GM08714 (cell line): Measurements from ENCODE around the gene SOAT2.

Experiments used
- H3K4me3 ChIP-seq: fragments of 200-500 bp; sonication (Bioruptor generic); 2 replicates; pipeline ENCODE4 v1.5.1; 2014; ENCODE audit warnings: mild to moderate bottlenecking, low read length, inconsistent platforms
- ZNF274 ChIP-seq: IDR thresholded peaks from 2 replicates; pipeline ENCODE4 v1.6.1; 2012; ENCODE audit warnings: mild to moderate bottlenecking, low read depth, low read length

The SOAT2 gene

GRCh38 chr12:53069621-53070410 lies 33.5 kb upstream of the SOAT2 start:
- TF ChIP-seq ZNF274: no peak
- no peak overlapping the region for H3K4me3 ChIP-seq

- H3K4me3 ChIP-seq: no peak overlapping the region
- TF ChIP-seq ZNF274: no peak
These were observed 32.3 kb upstream of the SOAT2 start for GRCh38 chr12:53070877-53071492.

GRCh38 chr12:53071591-53072551 lies 31.4 kb upstream of the SOAT2 start:
- TF ChIP-seq ZNF274: no peak
- no peak overlapping the region for H3K4me3 ChIP-seq

DNA sequence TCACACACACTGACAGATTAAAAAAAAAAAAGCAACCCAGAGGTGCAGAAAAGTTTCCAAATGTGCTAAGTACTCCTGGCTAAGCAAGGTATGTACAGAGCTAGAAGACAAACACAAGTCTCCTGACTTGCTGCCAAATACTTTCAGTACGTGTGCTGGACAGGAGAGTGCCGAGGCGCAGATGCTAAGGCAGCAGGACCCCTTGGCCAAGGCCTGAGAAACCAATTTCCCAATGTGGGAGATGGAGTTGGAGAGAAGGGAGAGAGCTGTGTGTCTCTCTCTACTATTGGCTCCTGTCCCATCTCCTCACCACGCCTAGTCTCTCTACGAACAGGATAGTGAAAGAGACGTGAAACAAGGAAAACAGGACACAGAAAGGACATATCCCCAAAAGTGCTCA lies 29.4 kb upstream of the SOAT2 start:
- H3K4me3 ChIP-seq: no peak overlapping the region
- TF ChIP-seq ZNF274: no peak

DNA sequence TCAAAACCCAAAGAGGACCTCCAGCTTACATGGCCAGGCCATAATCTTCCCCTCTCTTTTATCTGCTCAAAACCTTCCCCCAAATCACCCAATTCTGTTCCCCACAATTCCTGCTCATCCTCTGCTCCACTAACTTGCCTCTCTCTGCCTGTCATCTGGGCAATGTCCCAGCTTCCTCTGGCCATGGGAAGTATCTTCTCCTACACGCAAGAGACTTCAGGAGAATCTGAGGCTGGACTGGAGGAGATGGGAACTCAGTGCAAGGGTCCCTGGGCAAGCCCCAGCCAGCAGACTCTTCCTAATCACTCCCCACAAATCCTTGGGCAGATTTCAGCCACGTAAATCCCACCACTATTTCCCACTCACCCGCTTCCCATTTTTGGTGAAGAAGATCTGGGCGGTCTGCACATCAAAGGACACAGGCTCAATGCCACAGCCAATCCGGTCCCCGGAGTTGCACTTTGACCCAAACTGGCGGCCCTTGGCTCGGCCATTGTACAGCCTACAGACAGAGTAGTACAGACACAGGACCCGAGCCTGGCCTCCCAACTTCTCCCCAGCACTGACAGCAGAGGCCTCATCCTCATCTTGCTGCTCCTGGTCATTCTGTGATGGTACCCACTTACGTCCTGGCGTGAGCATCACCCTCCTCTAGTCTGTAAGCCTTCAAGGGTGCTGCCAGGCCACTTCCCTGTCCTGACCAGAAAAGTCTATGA lies 28.8 kb upstream of the SOAT2 start:
- H3K4me3 ChIP-seq: no peak overlapping the region
- no peak for TF ChIP-seq ZNF274

- H3K4me3 ChIP-seq: no peak overlapping the region
- no peak for TF ChIP-seq ZNF274
These were observed 28.3 kb upstream of the SOAT2 start for GRCh38 chr12:53074999-53075370.

GRCh38 chr12:53076461-53076860 lies 26.8 kb upstream of the SOAT2 start:
- no peak overlapping the region for H3K4me3 ChIP-seq
- no peak for TF ChIP-seq ZNF274

GRCh38 chr12:53077030-53077429 lies 26.3 kb upstream of the SOAT2 start:
- no peak overlapping the region for H3K4me3 ChIP-seq
- TF ChIP-seq ZNF274: no peak

GRCh38 chr12:53078425-53079225 lies 24.7 kb upstream of the SOAT2 start:
- TF ChIP-seq ZNF274: no peak
- H3K4me3 ChIP-seq: peak overlapping the region; percentile 75

- no peak for TF ChIP-seq ZNF274
- peak within 1 kb of the TSS; percentile 75 for H3K4me3 ChIP-seq
These were observed 23.8 kb upstream of the SOAT2 start, which contains the start of gene SPRYD3 for GRCh38 chr12:53079226-53080117. SPRYD3 (minus strand) TSS chr12:53079390; CDS start chr12:53079333, 57 bp downstream.

- TF ChIP-seq ZNF274: no peak
These were observed 20.6 kb upstream of the SOAT2 start for GRCh38 chr12:53082637-53083175.

GRCh38 chr12:53086361-53086760 lies 16.9 kb upstream of the SOAT2 start:
- no peak overlapping the region for H3K4me3 ChIP-seq
- TF ChIP-seq ZNF274: no peak

More at GRCh38 chr12:53082637-53083175, 20.6 kb upstream of the SOAT2 start:
- no peak overlapping the region for H3K4me3 ChIP-seq
